IMR-90 (cell line): ENCODE results near the gene POLR1A. TPM values are rescaled to one million over a fixed set of nuclear protein-coding genes. Genes with fewer than 3 reads are reported as not detected.

Experiments
- ATAC-seq: fragments of 200-7000 bp; cut with Tn5 transposase; 2 replicates; pipeline ENCODE4 v1.9.1; 2020; ENCODE audit warnings: low read depth, mild to moderate bottlenecking, moderate library complexity
- BruUV-seq: library from RNA; stranded (reverse); fragments of 400-500 nt; replicated peaks from 2 replicates; lab custom pipeline; 2021; lab: Mats Ljungman, UMichigan
- CTCF ChIA-PET: fragments of 300-600 bp; formaldehyde crosslinking; extraction: SDS; loops from one replicate; lab custom pipeline; 2021; ENCODE audit warnings: antibody characterized with exemption; lab: Yijun Ruan, JAX
- POLR2A ChIA-PET: fragments of 300-600 bp; sonication (Branson Sonifier 250); formaldehyde crosslinking; loops from one replicate; lab custom pipeline; 2022; ENCODE audit warnings: antibody characterized with exemption; ENCODE audit not compliant: unreplicated experiment; lab: Charles Lee
- DNase-seq: peaks from one replicate; pipeline ENCODE4 v3.0.0; 2013
- H2AFZ ChIP-seq: replicated peaks from 2 replicates; pipeline ENCODE3; 2013; ENCODE audit warnings: low read length, mild to moderate bottlenecking; ENCODE audit not compliant: poor library complexity
- H2AK5ac ChIP-seq: 2 replicates; pipeline ENCODE4 v1.6.1; 2013; ENCODE audit warnings: low read depth, low read length, inconsistent platforms
- H2AK9ac ChIP-seq: replicated peaks from 2 replicates; pipeline ENCODE3; 2013; ENCODE audit warnings: mild to moderate bottlenecking, low read depth, low read length, moderate library complexity; ENCODE audit not compliant: poor library complexity
- H2BK120ac ChIP-seq: 2 replicates; pipeline ENCODE4 v1.6.1; 2013; ENCODE audit warnings: low read depth, low read length, inconsistent platforms
- H2BK15ac ChIP-seq: 3 replicates; pipeline ENCODE4 v1.6.1; 2013; ENCODE audit warnings: low read depth, low read length, inconsistent platforms
- H2BK20ac ChIP-seq: 2 replicates; pipeline ENCODE4 v1.6.1; 2013; ENCODE audit warnings: low read depth, mild to moderate bottlenecking, inconsistent platforms, low read length, moderate library complexity
- H2BK5ac ChIP-seq: 2 replicates; pipeline ENCODE4 v1.6.1; 2013; ENCODE audit warnings: mild to moderate bottlenecking, low read depth, low read length, inconsistent platforms; ENCODE audit not compliant: poor library complexity, severe bottlenecking
- H3K14ac ChIP-seq: replicated peaks from 2 replicates; pipeline ENCODE4 v1.6.1; 2013; ENCODE audit warnings: low read depth, low read length, inconsistent platforms
- H3K18ac ChIP-seq: 2 replicates; pipeline ENCODE4 v1.6.1; 2013; ENCODE audit warnings: low read depth, low read length, control low read depth
- H3K23ac ChIP-seq: 2 replicates; pipeline ENCODE4 v1.6.1; 2013; ENCODE audit warnings: low read depth, low read length, inconsistent platforms
- H3K27ac ChIP-seq: 2 replicates; pipeline ENCODE4 v1.5.1; 2013; ENCODE audit warnings: mild to moderate bottlenecking, control low read depth, low read length; ENCODE audit not compliant: insufficient read depth
- H3K27me3 ChIP-seq: 2 replicates; pipeline ENCODE4 v1.6.1; 2013; ENCODE audit warnings: low read length; ENCODE audit not compliant: control insufficient read depth, insufficient read depth
- H3K36me3 ChIP-seq: 2 replicates; pipeline ENCODE4 v1.6.1; 2013; ENCODE audit warnings: low read length, mixed read lengths; ENCODE audit not compliant: control insufficient read depth, insufficient read depth
- H3K4ac ChIP-seq: 2 replicates; pipeline ENCODE4 v1.6.1; 2013; ENCODE audit warnings: low read depth, low read length, inconsistent platforms
- H3K4me1 ChIP-seq: 2 replicates; pipeline ENCODE4 v1.6.1; 2013; ENCODE audit warnings: low read length, mixed read lengths; ENCODE audit not compliant: control insufficient read depth, insufficient read depth
- H3K4me2 ChIP-seq: 2 replicates; pipeline ENCODE4 v1.6.1; 2013; ENCODE audit warnings: low read depth, mild to moderate bottlenecking, control low read depth, low read length, moderate library complexity
- H3K4me3 ChIP-seq: 2 replicates; pipeline ENCODE4 v1.5.1; 2013; ENCODE audit warnings: low read depth, mild to moderate bottlenecking, control low read depth, low read length, moderate library complexity; ENCODE audit not compliant: insufficient read depth
- H3K56ac ChIP-seq: 2 replicates; pipeline ENCODE4 v1.6.1; 2013; ENCODE audit warnings: low read length, inconsistent platforms; ENCODE audit not compliant: insufficient read depth; ENCODE audit errors: extremely low read depth
- H3K79me1 ChIP-seq, 2 experiments: 2 replicates each; pipeline ENCODE4 v1.6.1; 2013; ENCODE audit warnings: low read length in 2 of 2, inconsistent platforms in 1 of 2, low read depth in 1 of 2
- H3K9ac ChIP-seq: 2 replicates; pipeline ENCODE4 v1.6.1; 2013; ENCODE audit warnings: low read depth, low read length, control low read depth
- H3K9me1 ChIP-seq: 2 replicates; pipeline ENCODE4 v1.6.1; 2013; ENCODE audit warnings: low read length, inconsistent platforms; ENCODE audit not compliant: insufficient read depth
- H3K9me3 ChIP-seq: 2 replicates; pipeline ENCODE4 v1.6.1; 2013; ENCODE audit warnings: low read length; ENCODE audit not compliant: control insufficient read depth, insufficient read depth
- H4K20me1 ChIP-seq: 2 replicates; pipeline ENCODE4 v1.6.1; 2013; ENCODE audit warnings: low read length, inconsistent platforms; ENCODE audit not compliant: insufficient read depth
- H4K5ac ChIP-seq: 2 replicates; pipeline ENCODE4 v1.6.1; 2013; ENCODE audit warnings: mild to moderate bottlenecking, low read depth, low read length, control low read depth
- H4K8ac ChIP-seq, 2 experiments: 2 replicates each; pipeline ENCODE4 v1.6.1; 2013; ENCODE audit warnings: low read depth in 2 of 2, low read length in 2 of 2, control low read depth in 1 of 2, inconsistent platforms in 1 of 2
- H4K91ac ChIP-seq: 2 replicates; pipeline ENCODE4 v1.6.1; 2013; ENCODE audit warnings: low read depth, low read length, inconsistent platforms; ENCODE audit not compliant: insufficient read depth
- BHLHE40 ChIP-seq: fragments of 150-350 bp; IDR thresholded peaks from 2 replicates; pipeline ENCODE4 v1.6.1; 2016; ENCODE audit warnings: mild to moderate bottlenecking, low read depth, low read length
- CEBPB ChIP-seq: IDR thresholded peaks from 2 replicates; pipeline ENCODE4 v1.6.1; 2012; ENCODE audit warnings: low read depth, low read length, improper control_type of control experiment
- CHD1 ChIP-seq: IDR thresholded peaks from 2 replicates; pipeline ENCODE4 v1.6.1; 2012; ENCODE audit warnings: low read depth, low read length, improper control_type of control experiment
- CTCF ChIP-seq: conservative IDR thresholded peaks from 2 replicates; pipeline ENCODE4 v1.5.1; 2012; ENCODE audit warnings: mild to moderate bottlenecking, low read depth, low read length, improper control_type of control experiment
- ELK1 ChIP-seq: fragments of 150-350 bp; IDR thresholded peaks from 2 replicates; pipeline ENCODE4 v1.6.1; 2016; ENCODE audit warnings: low read depth, mild to moderate bottlenecking, low read length, moderate library complexity, borderline replicate concordance
- FOS ChIP-seq: fragments of 150-350 bp; IDR thresholded peaks from 2 replicates; pipeline ENCODE4 v1.6.1; 2016; ENCODE audit warnings: low read depth, low read length
- MAFK ChIP-seq: IDR thresholded peaks from 2 replicates; pipeline ENCODE4 v1.6.1; 2012; ENCODE audit warnings: low read depth, low read length, improper control_type of control experiment
- MAZ ChIP-seq: IDR thresholded peaks from 2 replicates; pipeline ENCODE4 v1.6.1; 2012; ENCODE audit warnings: low read depth, mild to moderate bottlenecking, low read length, improper control_type of control experiment, moderate library complexity, borderline replicate concordance
- MXI1 ChIP-seq: IDR thresholded peaks from 2 replicates; pipeline ENCODE4 v1.6.1; 2012; ENCODE audit warnings: low read depth, mild to moderate bottlenecking, low read length, moderate library complexity, borderline replicate concordance
- NFE2L2 ChIP-seq: fragments of 150-350 bp; IDR thresholded peaks from 2 replicates; pipeline ENCODE4 v1.6.1; 2016; ENCODE audit warnings: low read depth, mild to moderate bottlenecking, low read length
- POLR2A ChIP-seq: IDR thresholded peaks from 2 replicates; pipeline ENCODE4 v1.6.1; 2012; ENCODE audit warnings: mild to moderate bottlenecking, low read depth, low read length
- RAD21 ChIP-seq: IDR thresholded peaks from 2 replicates; pipeline ENCODE4 v1.6.1; 2012; ENCODE audit warnings: low read length, improper control_type of control experiment
- RCOR1 ChIP-seq: IDR thresholded peaks from 2 replicates; pipeline ENCODE4 v1.6.1; 2012; ENCODE audit warnings: mild to moderate bottlenecking, low read length, improper control_type of control experiment; ENCODE audit not compliant: insufficient replicate concordance
- RFX5 ChIP-seq: IDR thresholded peaks from 2 replicates; pipeline ENCODE4 v1.8.0; 2012; ENCODE audit warnings: low read depth, mild to moderate bottlenecking, low read length, moderate library complexity
- SMC3 ChIP-seq: fragments of 150-350 bp; IDR thresholded peaks from 2 replicates; pipeline ENCODE4 v1.6.1; 2016; ENCODE audit warnings: low read depth, mild to moderate bottlenecking, antibody characterized with exemption, low read length, moderate library complexity
- USF2 ChIP-seq: fragments of 150-350 bp; IDR thresholded peaks from 2 replicates; pipeline ENCODE4 v1.6.1; 2017; ENCODE audit warnings: mild to moderate bottlenecking, antibody characterized with exemption, low read length, low read depth
- WGBS, 2 experiments: methylation state at CpG; one replicate each; pipeline versions ENCODE4 v1.1.5 to v1.1.7; 2013; ENCODE audit warnings: missing lambda C conversion rate in 2 of 2; ENCODE audit not compliant: insufficient read length in 1 of 2; ENCODE audit errors: extremely low coverage in 2 of 2; 5-methylcytosine and 5-hydroxymethylcytosine counted together
- dilution Hi-C: fragments of 300-500 bp; cut with HindIII; formaldehyde crosslinking; loops from one replicate; pipeline ENCODE4 v1.14.3; 2018; ENCODE audit warnings: low sequenced_read_pairs; ENCODE audit not compliant: unreplicated experiment
- in situ Hi-C: fragments of 300-500 bp; cut with MboI; formaldehyde crosslinking; loops from 3 replicates; pipeline ENCODE4 v1.14.3; 2019; ENCODE audit warnings: low sequenced_read_pairs, inconsistent platforms, mixed read lengths
- intact Hi-C: fragments of 100-400 bp; cut with micrococcal nuclease; formaldehyde crosslinking; loops from 2 replicates; pipeline ENCODE4 v1.10.0; 2022
- polyA plus RNA-seq, 3 experiments: library from polyadenylated mRNA; depleted of rRNA; stranded (reverse); fragments of >200 nt; gene quantifications; 2 replicates each; pipeline ENCODE4 v1.2.3, GENCODE V29; 2012; ENCODE audit warnings: low replicate concordance in 1 of 3
- total RNA-seq: library from RNA; depleted of rRNA; stranded (reverse); fragments of >200 nt; gene quantifications from 2 replicates; pipeline ENCODE4 v1.2.3, GENCODE V29; 2012

The POLR1A gene
- total and polyA plus RNA-seq, 2 of the 4 experiments (the other 2 are of a cell fraction), result 7.6 to 27.4 TPM

- WGBS, 2 experiments, result no CpG with 5 or more reads among the region's 3 CpGs
- Histone ChIP-seq H3K9me3 (no peaks in the 10 kb centered on the region), H4K5ac (no peak overlapping the region), H3K4me2 (no peak overlapping the region), H4K8ac (no peak overlapping the region), H3K4ac (no peak overlapping the region), H2AK9ac (no peak overlapping the region), H2BK120ac (no peak overlapping the region), H2AFZ (no peak overlapping the region), H2BK15ac (no peak overlapping the region), H3K4me1 (peaks cover 1% of the 10 kb centered on the region; the same call in 1 of the 2 replicates), H3K9me1 (no peaks in the 10 kb centered on the region), H3K9ac (no peak overlapping the region), H2BK5ac (no peak overlapping the region), H3K27me3 (no peaks in the 10 kb centered on the region), H4K20me1 (no peaks in the 10 kb centered on the region), H3K79me1 (peaks cover 0 to 11% of the 10 kb centered on the region in 2 experiments; a peak in 1 of 4 replicates), H3K27ac (no peak overlapping the region), H2AK5ac (no peak overlapping the region), H2BK20ac (no peak overlapping the region), H4K91ac (no peak overlapping the region), H3K23ac (no peak overlapping the region), H3K4me3 (no peak overlapping the region), H3K56ac (no peak overlapping the region), H3K18ac (no peak overlapping the region), H3K36me3 (peaks cover 54% of the 10 kb centered on the region), H3K14ac (no peak overlapping the region)
- dilution Hi-C loops, result no loop called here
- intact Hi-C loops, result no loop called here
- ATAC-seq (no peak), DNase-seq (no peak)
- ChIA-PET POLR2A (no interaction called here), CTCF (no interaction called here)
- TF ChIP-seq RAD21 (no peak), BHLHE40 (no peak), SMC3 (no peak), MAZ (no peak), CTCF (no peak), RCOR1 (no peak), POLR2A (no peak), USF2 (no peak), NFE2L2 (no peak), FOS (no peak), RFX5 (no peak), CHD1 (no peak), MXI1 (no peak), CEBPB (no peak), ELK1 (no peak), MAFK (no peak)
- in situ Hi-C loops, result no loop called here
- BruUV-seq, result no TSS peak
These were observed 31.4 kb downstream of the POLR1A start for GRCh38 chr2:86074256-86074655.
